Esophagus squamous epithelium (tissue), 4 donors: Measurements from ENCODE around the gene MRAS.

ENCODE experiments used
- CTCF ChIP-seq, 6 experiments: fragments of 450-650 bp in 4 of 6; fragments of 200-600 bp in 2 of 6; sonication (generic) in 2 of 6; IDR thresholded peaks; one replicate each; pipeline ENCODE4 v1.5.1; 2016 to 2019; ENCODE audit warnings: antibody characterized with exemption in 6 of 6, mild to moderate bottlenecking in 4 of 6, moderate library complexity in 4 of 6
- POLR2A ChIP-seq, 4 donors: fragments of 450-650 bp; IDR thresholded peaks; one replicate each; pipeline ENCODE4 v1.6.1; 2017; ENCODE audit warnings: antibody characterized with exemption in 4 of 4, mild to moderate bottlenecking in 4 of 4, moderate library complexity in 3 of 4

GRCh38 chr3:138327831-138328230 is 20.5 kb upstream of the MRAS start:
- TF ChIP-seq POLR2A (IDR thresholded peaks at IDR 0.05) (no peak), CTCF (IDR thresholded peaks at IDR 0.05) (no peak)
